Endodermal cell (in vitro differentiated cells): ENCODE results near the gene STUB1. TPM values are rescaled to one million over a fixed set of nuclear protein-coding genes. Genes with fewer than 3 reads are reported as not detected.

Source experiments
- DNase-seq: peaks from one replicate; pipeline ENCODE4 v3.0.0-alpha.2; 2017
- H3K27ac ChIP-seq: 2 replicates; pipeline ENCODE4 v1.5.1; 2013; ENCODE audit warnings: mild to moderate bottlenecking, low read depth, low read length, moderate library complexity
- H3K27me3 ChIP-seq: 2 replicates; pipeline ENCODE4 v1.6.1; 2013; ENCODE audit warnings: mild to moderate bottlenecking, low read length, moderate library complexity; ENCODE audit not compliant: insufficient read depth, control insufficient read depth, poor library complexity, severe bottlenecking
- H3K36me3 ChIP-seq: 2 replicates; pipeline ENCODE4 v1.7.0; 2013; ENCODE audit warnings: mild to moderate bottlenecking, low read length, moderate library complexity; ENCODE audit not compliant: control insufficient read depth, insufficient read depth
- H3K4me1 ChIP-seq: one replicate; pipeline ENCODE4 v1.7.0; 2013; ENCODE audit warnings: low read length; ENCODE audit not compliant: control insufficient read depth, insufficient read depth
- H3K4me3 ChIP-seq: 2 replicates; pipeline ENCODE4 v1.5.1; 2013; ENCODE audit warnings: mild to moderate bottlenecking, low read length, moderate library complexity
- H3K9ac ChIP-seq: 2 replicates; pipeline ENCODE4 v1.6.1; 2013; ENCODE audit warnings: mild to moderate bottlenecking, low read length, moderate library complexity; ENCODE audit not compliant: poor library complexity, severe bottlenecking; ENCODE audit errors: extremely low read depth
- H3K9me3 ChIP-seq: 2 replicates; pipeline ENCODE4 v1.6.1; 2013; ENCODE audit warnings: mild to moderate bottlenecking, low read length, moderate library complexity; ENCODE audit not compliant: control insufficient read depth
- H3K27ac Mint-ChIP-seq: 2 replicates; pipeline ENCODE4 v1.8.0; 2020; ENCODE audit warnings: mixed read lengths
- H3K27me3 Mint-ChIP-seq: 2 replicates; pipeline ENCODE4 v1.8.0; 2021; ENCODE audit warnings: mild to moderate bottlenecking, mixed read lengths; ENCODE audit not compliant: insufficient read depth
- H3K36me3 Mint-ChIP-seq: 2 replicates; pipeline ENCODE4 v1.8.0; 2020; ENCODE audit warnings: low read depth, mixed read lengths
- H3K4me1 Mint-ChIP-seq: 2 replicates; pipeline ENCODE4 v1.8.0; 2020; ENCODE audit warnings: mixed read lengths
- H3K4me3 Mint-ChIP-seq: 2 replicates; pipeline ENCODE4 v1.8.0; 2020; ENCODE audit warnings: mild to moderate bottlenecking, moderate library complexity, mixed read lengths
- H3K9me3 Mint-ChIP-seq: 2 replicates; pipeline ENCODE4 v1.8.0; 2020; ENCODE audit warnings: mild to moderate bottlenecking, mixed read lengths
- CTCF ChIP-seq: fragments of 200-600 bp; sonication (generic); conservative IDR thresholded peaks from 2 replicates; pipeline ENCODE4 v1.5.0; 2021; ENCODE audit warnings: antibody characterized with exemption, mild to moderate bottlenecking
- WGBS, 2 experiments: methylation state at CpG; one replicate each; pipeline versions ENCODE4 v1.1.5 to v1.1.7; 2013; ENCODE audit warnings: missing lambda C conversion rate in 2 of 2, mixed read lengths in 1 of 2; ENCODE audit not compliant: insufficient coverage in 1 of 2, insufficient read length in 1 of 2; 5-methylcytosine and 5-hydroxymethylcytosine counted together
- total RNA-seq, 2 donors: library from RNA; stranded (reverse); fragmentation: NEBNext Ultra II Directional in 1 of 2; extraction: Animal tissue kit (Norgen Biotek cat#: 25700) in 1 of 2; gene quantifications; 2 replicates in 1 of 2; 3 replicates in 1 of 2; pipeline ENCODE4 v1.2.1, GENCODE V29; 2021

Gene STUB1
- total RNA-seq, 2 donors from 2014 or later: 105 to 124 TPM

- Mint-ChIP-seq H3K36me3 (no peaks in the 10 kb centered on the region), H3K27me3 (peaks cover 68% of the 10 kb centered on the region), H3K4me3 (no peak overlapping the region), H3K27ac (no peak overlapping the region), H3K9me3 (no peaks in the 10 kb centered on the region), H3K4me1 (no peaks in the 10 kb centered on the region)
- 80 to 85% methylated on average over 11 to 21 of the region's 21 CpGs for WGBS, 2 experiments
- H3K9me3 ChIP-seq: no peaks in the 10 kb centered on the region
- DNase-seq: no peak
- H3K27me3 ChIP-seq: peaks cover 72% of the 10 kb centered on the region
- no peak overlapping the region for H3K9ac ChIP-seq
- H3K36me3 ChIP-seq: no peaks in the 10 kb centered on the region
- no peak for TF ChIP-seq CTCF
- H3K4me3 ChIP-seq: no peak overlapping the region
- H3K4me1 ChIP-seq: no peaks in the 10 kb centered on the region
- peak overlapping the region; percentile 97 for H3K27ac ChIP-seq
These were observed 30.4 kb downstream of the STUB1 start for GRCh38 chr16:710500-711075.

- no peaks in the 10 kb centered on the region for H3K36me3 Mint-ChIP-seq
- peaks cover 69% of the 10 kb centered on the region for H3K27me3 Mint-ChIP-seq
- H3K4me1 ChIP-seq: no peaks in the 10 kb centered on the region
- no peak for DNase-seq
- H3K4me3 Mint-ChIP-seq: no peak overlapping the region
- no peak overlapping the region for H3K4me3 ChIP-seq
- H3K27ac Mint-ChIP-seq: no peak overlapping the region
- H3K9me3 ChIP-seq: no peaks in the 10 kb centered on the region
- no peaks in the 10 kb centered on the region for H3K36me3 ChIP-seq
- 80 to 84% methylated on average over 10 to 12 of the region's 12 CpGs for WGBS, 2 experiments
- no peaks in the 10 kb centered on the region for H3K9me3 Mint-ChIP-seq
- peaks cover 3% of the 10 kb centered on the region for H3K4me1 Mint-ChIP-seq
- H3K9ac ChIP-seq: no peak overlapping the region
- H3K27me3 ChIP-seq: peaks cover 75% of the 10 kb centered on the region
- peak overlapping the region; percentile 97 for H3K27ac ChIP-seq
- TF ChIP-seq CTCF: no peak
These were observed 30.9 kb downstream of the STUB1 start for GRCh38 chr16:711084-711483.

GRCh38 chr16:711548-712320 lies 31.5 kb downstream of the STUB1 start:
- Mint-ChIP-seq H3K27ac (no peak overlapping the region), H3K27me3 (peaks cover 67% of the 10 kb centered on the region), H3K9me3 (no peaks in the 10 kb centered on the region), H3K36me3 (no peaks in the 10 kb centered on the region), H3K4me1 (peaks cover 6% of the 10 kb centered on the region), H3K4me3 (no peak overlapping the region)
- TF ChIP-seq CTCF: peak; percentile 99
- H3K27ac ChIP-seq: no peak overlapping the region
- H3K4me3 ChIP-seq: no peak overlapping the region
- WGBS, 2 experiments: 8 to 19% methylated on average over 11 to 23 of the region's 25 CpGs
- no peak overlapping the region for H3K9ac ChIP-seq
- no peaks in the 10 kb centered on the region for H3K9me3 ChIP-seq
- no peaks in the 10 kb centered on the region for H3K36me3 ChIP-seq
- peak; percentile 94 for DNase-seq
- peaks cover 4% of the 10 kb centered on the region for H3K4me1 ChIP-seq
- H3K27me3 ChIP-seq: peaks cover 73% of the 10 kb centered on the region
